HFFc6 (cell line): Measurements from ENCODE around the gene DCUN1D1. TPM values are rescaled to one million over a fixed set of nuclear protein-coding genes. Genes with fewer than 3 reads are reported as not detected.

Experiments
- DNase-seq: peaks from one replicate; pipeline ENCODE4 v3.0.0-alpha.2; 2018
- H3K27ac Mint-ChIP-seq: 2 replicates; pipeline ENCODE4 v1.8.0; 2020; ENCODE audit warnings: mild to moderate bottlenecking, mixed read lengths
- H3K27me3 Mint-ChIP-seq: 2 replicates; pipeline ENCODE4 v1.8.0; 2021; ENCODE audit warnings: mild to moderate bottlenecking, moderate library complexity, mixed read lengths; ENCODE audit not compliant: insufficient read depth
- H3K36me3 Mint-ChIP-seq: 2 replicates; pipeline ENCODE4 v1.8.0; 2021; ENCODE audit warnings: low read depth, mixed read lengths
- H3K4me1 Mint-ChIP-seq: 2 replicates; pipeline ENCODE4 v1.8.0; 2020; ENCODE audit warnings: low read depth, mixed read lengths
- H3K4me3 Mint-ChIP-seq: 2 replicates; pipeline ENCODE4 v1.8.0; 2020; ENCODE audit warnings: mild to moderate bottlenecking, moderate library complexity, mixed read lengths
- H3K9me3 Mint-ChIP-seq: 2 replicates; pipeline ENCODE4 v1.8.0; 2020; ENCODE audit warnings: mild to moderate bottlenecking, mixed read lengths
- total RNA-seq, 6 experiments: library from RNA; stranded (reverse); fragmentation: NEBNext Ultra II Directional; extraction: Animal tissue kit (Norgen Biotek cat#: 25700); gene quantifications; 2 replicates in 1 of 6; 3 replicates in 5 of 6; pipeline ENCODE4 v1.2.3, GENCODE V29; 2021
- TF ChIP-seq, protein P1 (sequence below): fragments of 200-600 bp; sonication (generic); IDR thresholded peaks from 2 replicates; pipeline ENCODE4 v1.5.0; 2021; ENCODE audit warnings: antibody characterized with exemption, mild to moderate bottlenecking

The DCUN1D1 gene
- total RNA-seq, 6 experiments from 2014 or later: 46.1 to 56.9 (median 52.2) TPM

GRCh38 chr3:182920515-182921084, 59.7 kb downstream of the DCUN1D1 start:
- H3K27ac Mint-ChIP-seq: no peak overlapping the region; the same call in 1 of the 2 replicates
- no peaks in the 10 kb centered on the region for H3K9me3 Mint-ChIP-seq
- peaks cover 10% of the 10 kb centered on the region for H3K36me3 Mint-ChIP-seq
- H3K4me1 Mint-ChIP-seq: peaks cover 12% of the 10 kb centered on the region
- no peak for DNase-seq
- H3K4me3 Mint-ChIP-seq: no peak overlapping the region
- TF ChIP-seq, protein P1, sequence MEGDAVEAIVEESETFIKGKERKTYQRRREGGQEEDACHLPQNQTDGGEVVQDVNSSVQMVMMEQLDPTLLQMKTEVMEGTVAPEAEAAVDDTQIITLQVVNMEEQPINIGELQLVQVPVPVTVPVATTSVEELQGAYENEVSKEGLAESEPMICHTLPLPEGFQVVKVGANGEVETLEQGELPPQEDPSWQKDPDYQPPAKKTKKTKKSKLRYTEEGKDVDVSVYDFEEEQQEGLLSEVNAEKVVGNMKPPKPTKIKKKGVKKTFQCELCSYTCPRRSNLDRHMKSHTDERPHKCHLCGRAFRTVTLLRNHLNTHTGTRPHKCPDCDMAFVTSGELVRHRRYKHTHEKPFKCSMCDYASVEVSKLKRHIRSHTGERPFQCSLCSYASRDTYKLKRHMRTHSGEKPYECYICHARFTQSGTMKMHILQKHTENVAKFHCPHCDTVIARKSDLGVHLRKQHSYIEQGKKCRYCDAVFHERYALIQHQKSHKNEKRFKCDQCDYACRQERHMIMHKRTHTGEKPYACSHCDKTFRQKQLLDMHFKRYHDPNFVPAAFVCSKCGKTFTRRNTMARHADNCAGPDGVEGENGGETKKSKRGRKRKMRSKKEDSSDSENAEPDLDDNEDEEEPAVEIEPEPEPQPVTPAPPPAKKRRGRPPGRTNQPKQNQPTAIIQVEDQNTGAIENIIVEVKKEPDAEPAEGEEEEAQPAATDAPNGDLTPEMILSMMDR: no peak
- peaks cover 3% of the 10 kb centered on the region for H3K27me3 Mint-ChIP-seq

GRCh38 chr3:182919866-182920357, 60.4 kb downstream of the DCUN1D1 start:
- Mint-ChIP-seq H3K27me3 (no peaks in the 10 kb centered on the region; the same call in 1 of the 2 replicates), H3K27ac (no peak overlapping the region), H3K9me3 (no peaks in the 10 kb centered on the region), H3K4me1 (peaks cover 6% of the 10 kb centered on the region), H3K4me3 (no peak overlapping the region), H3K36me3 (peaks cover 6% of the 10 kb centered on the region)
- TF ChIP-seq, protein P1: no peak
- no peak for DNase-seq

DNA sequence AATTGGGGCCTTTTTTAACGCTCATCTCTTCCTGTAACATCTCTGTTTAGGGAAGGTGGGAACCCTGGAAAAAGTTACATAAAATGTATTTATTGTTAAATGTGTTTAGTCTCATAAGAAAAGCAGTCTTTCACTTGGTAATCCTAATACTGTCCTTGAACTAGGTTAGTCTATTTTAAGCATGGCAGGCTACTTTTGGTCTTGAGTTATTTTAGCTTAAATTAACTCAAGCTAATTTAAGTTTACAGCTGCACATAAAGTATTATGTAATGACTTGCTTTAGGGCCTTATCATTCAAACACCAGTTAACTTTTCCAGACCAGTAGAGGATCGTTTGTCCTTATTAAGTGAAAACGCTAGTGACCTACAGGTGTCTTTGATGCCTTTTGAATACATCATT, 63.2 kb downstream of the DCUN1D1 start:
- Mint-ChIP-seq H3K27ac (no peak overlapping the region), H3K9me3 (no peaks in the 10 kb centered on the region), H3K4me3 (no peak overlapping the region), H3K27me3 (no peaks in the 10 kb centered on the region), H3K4me1 (peaks cover 19% of the 10 kb centered on the region), H3K36me3 (no peaks in the 10 kb centered on the region)
- TF ChIP-seq, protein P1: no peak
- DNase-seq: no peak

- no peak overlapping the region for H3K4me3 Mint-ChIP-seq
- TF ChIP-seq, protein P1: no peak
- no peak overlapping the region for H3K27ac Mint-ChIP-seq
- H3K4me1 Mint-ChIP-seq: peaks cover 29% of the 10 kb centered on the region
- H3K9me3 Mint-ChIP-seq: no peaks in the 10 kb centered on the region
- no peaks in the 10 kb centered on the region for H3K36me3 Mint-ChIP-seq
- no peaks in the 10 kb centered on the region for H3K27me3 Mint-ChIP-seq
- DNase-seq: no peak
Measured at GRCh38 chr3:182914341-182914740, 66.0 kb downstream of the DCUN1D1 start.

DNA sequence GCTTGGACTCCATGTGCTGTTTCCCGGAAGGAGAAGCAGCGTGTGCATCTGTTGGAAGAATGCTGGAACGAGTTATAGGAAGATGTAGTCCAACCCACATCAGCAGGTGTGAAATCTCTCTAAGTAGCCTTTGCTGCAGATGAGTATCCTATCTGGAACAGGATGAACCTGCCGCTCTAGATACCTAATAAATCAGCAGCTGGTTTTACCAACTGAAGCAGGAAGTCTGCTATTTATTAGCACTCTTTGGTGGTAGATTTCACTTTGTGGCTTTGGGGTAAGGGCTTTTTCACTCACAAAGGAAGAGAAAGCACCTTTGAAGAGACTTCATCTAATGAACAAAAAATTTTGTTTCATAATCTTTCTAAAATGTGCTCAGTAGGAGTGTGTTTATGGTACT, 66.4 kb downstream of the DCUN1D1 start:
- Mint-ChIP-seq H3K27me3 (no peaks in the 10 kb centered on the region), H3K27ac (no peak overlapping the region), H3K4me1 (peaks cover 33% of the 10 kb centered on the region), H3K4me3 (no peak overlapping the region), H3K9me3 (no peaks in the 10 kb centered on the region), H3K36me3 (no peaks in the 10 kb centered on the region)
- no peak for DNase-seq
- TF ChIP-seq, protein P1: no peak
